ENCODE results near the gene CHRNA1. TPM values are rescaled to one million over a fixed set of nuclear protein-coding genes. Genes with fewer than 3 reads are reported as not detected.

Gene CHRNA1
- total and polyA plus RNA-seq, 9 of the 15 experiments (the other 6 are each of a cell fraction or from before 2014, with no cell fraction given): not detected

- DNase-seq (ENCODE audit: extremely low read depth in 1 of 4, low spot score in 3 of 4) (no peak), ATAC-seq (no peak), FAIRE-seq (no peak)
- ChIA-PET POLR2A (interaction anchor here (0.5 to 1.3 kb wide), 4 partner anchors 9 to 728 kb away, joined by 3 to 5 read pairs (median 4); no protein-coding TSS in a partner anchor), CTCF (ENCODE audit: low intra/inter-chr PET ratio) (no interaction called here)
- no peaks in the 10 kb centered on the region for H3K9me1 ChIP-seq (ENCODE audit: control insufficient read depth, insufficient read depth, low read length)
- in situ Hi-C loops (cut with MboI): no loop called here
- H3K4me2 ChIP-seq (ENCODE audit: insufficient read depth, low read length): no peak overlapping the region
- no peak overlapping the region for H3K9ac ChIP-seq (ENCODE audit: insufficient read depth in 1 of 2, low read depth in 2 of 2, low read length in 2 of 2)
- WGBS (ENCODE audit: insufficient coverage, low coverage, missing lambda C conversion rate): 2% methylated on average over 9 of the region's 9 CpGs
- no peaks in the 10 kb centered on the region for H3K36me3 ChIP-seq (ENCODE audit: control insufficient read depth, insufficient read depth, low read length)
- no peaks in the 10 kb centered on the region for H3K79me2 ChIP-seq (ENCODE audit: control insufficient read depth, insufficient read depth, low read length)
- no peak for TF ChIP-seq ZNF184 (CRISPR knock-in tag; IDR thresholded peaks at IDR 0.05)
- peak; percentile 44 for TF ChIP-seq NFYB (IDR thresholded peaks at IDR 0.05; ENCODE audit: extremely low read depth, insufficient read length)
- no peak for TF ChIP-seq ZBTB12 (CRISPR knock-in tag; IDR thresholded peaks at IDR 0.05)
- H3K27ac ChIP-seq (ENCODE audit: extremely low read depth, low read depth, low read length): no peak overlapping the region
- no peaks in the 10 kb centered on the region for H3K9me3 ChIP-seq (replicated peaks; ENCODE audit: control insufficient read depth, insufficient read depth, low read depth, low read length)
- H3K4me1 ChIP-seq (replicated peaks in 1 of 2; ENCODE audit: control insufficient read depth in 2 of 2, insufficient read depth in 2 of 2, low read length in 2 of 2): no peaks in the 10 kb centered on the region
- H3K27me3 ChIP-seq (ENCODE audit: control insufficient read depth in 2 of 2, insufficient read depth in 2 of 2, low read length in 2 of 2): peaks cover 14 to 44% of the 10 kb centered on the region in 2 experiments; a peak in 3 of 5 replicates
- H2AFZ ChIP-seq (ENCODE audit: low read depth, low read length): no peak overlapping the region
- H3K4me3 ChIP-seq: no peak overlapping the region
- H4K20me1 ChIP-seq (replicated peaks; ENCODE audit: control insufficient read depth, insufficient read depth, low read length): no peaks in the 10 kb centered on the region
- intact Hi-C loops (cut with micrococcal nuclease): no loop called here
- no TSS peak for BruUV-seq (replicated peaks)
Observed at GRCh38 chr2:174708713-174709112, 55.6 kb downstream of the CHRNA1 start.

DNA sequence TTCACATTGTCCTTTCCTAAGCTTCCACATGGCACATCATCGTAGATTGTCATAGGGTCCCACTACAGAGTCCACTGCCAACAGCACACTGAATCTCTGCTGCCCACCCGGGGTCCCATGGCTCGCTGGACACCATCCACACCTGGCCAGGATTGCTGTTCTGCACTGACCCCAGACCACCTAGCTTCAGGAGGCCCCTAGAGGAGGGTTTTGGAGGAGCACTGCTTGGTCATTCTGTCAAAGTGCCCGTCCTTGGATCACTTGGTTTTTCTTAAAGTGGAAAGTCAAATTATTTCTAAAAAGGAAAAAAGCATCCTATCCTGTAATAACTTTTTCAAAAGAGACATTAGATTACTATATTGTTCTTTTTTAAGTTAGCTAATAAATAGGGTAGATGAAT, 59.0 kb downstream of the CHRNA1 start:
- H3K9me3 ChIP-seq (replicated peaks; ENCODE audit: control insufficient read depth, insufficient read depth, low read depth, low read length): no peaks in the 10 kb centered on the region
- in situ Hi-C loops (cut with MboI): no loop called here
- ChIA-PET POLR2A (no interaction called here), CTCF (ENCODE audit: low intra/inter-chr PET ratio) (no interaction called here)
- H2AFZ ChIP-seq (ENCODE audit: low read depth, low read length): no peak overlapping the region
- no peaks in the 10 kb centered on the region for H3K4me1 ChIP-seq (replicated peaks in 1 of 2; ENCODE audit: control insufficient read depth in 2 of 2, insufficient read depth in 2 of 2, low read length in 2 of 2)
- H3K27ac ChIP-seq (ENCODE audit: extremely low read depth, low read depth, low read length): no peak overlapping the region
- no peak overlapping the region for H3K4me2 ChIP-seq (ENCODE audit: insufficient read depth, low read length)
- H3K9ac ChIP-seq (ENCODE audit: insufficient read depth in 1 of 2, low read depth in 2 of 2, low read length in 2 of 2): no peak overlapping the region
- no peaks in the 10 kb centered on the region for H3K9me1 ChIP-seq (ENCODE audit: control insufficient read depth, insufficient read depth, low read length)
- H3K27me3 ChIP-seq (ENCODE audit: control insufficient read depth in 2 of 2, insufficient read depth in 2 of 2, low read length in 2 of 2): peaks cover 17 to 25% of the 10 kb centered on the region in 2 experiments; a peak in 3 of 5 replicates
- no peak for FAIRE-seq
- intact Hi-C loops (cut with micrococcal nuclease): no loop called here
- DNase-seq (ENCODE audit: extremely low read depth in 1 of 4, low spot score in 3 of 4): no peak
- no peak overlapping the region for H3K4me3 ChIP-seq
- no peaks in the 10 kb centered on the region for H3K79me2 ChIP-seq (ENCODE audit: control insufficient read depth, insufficient read depth, low read length)
- WGBS (ENCODE audit: insufficient coverage, low coverage, missing lambda C conversion rate): 3% methylated on average over 4 of the region's 4 CpGs
- no peaks in the 10 kb centered on the region for H3K36me3 ChIP-seq (ENCODE audit: control insufficient read depth, insufficient read depth, low read length)
- H4K20me1 ChIP-seq (replicated peaks; ENCODE audit: control insufficient read depth, insufficient read depth, low read length): no peaks in the 10 kb centered on the region
- ATAC-seq: peak; percentile 45; the same call in 2 of the 3 replicates
- BruUV-seq (replicated peaks): no TSS peak
- TF ChIP-seq, protein P1, sequence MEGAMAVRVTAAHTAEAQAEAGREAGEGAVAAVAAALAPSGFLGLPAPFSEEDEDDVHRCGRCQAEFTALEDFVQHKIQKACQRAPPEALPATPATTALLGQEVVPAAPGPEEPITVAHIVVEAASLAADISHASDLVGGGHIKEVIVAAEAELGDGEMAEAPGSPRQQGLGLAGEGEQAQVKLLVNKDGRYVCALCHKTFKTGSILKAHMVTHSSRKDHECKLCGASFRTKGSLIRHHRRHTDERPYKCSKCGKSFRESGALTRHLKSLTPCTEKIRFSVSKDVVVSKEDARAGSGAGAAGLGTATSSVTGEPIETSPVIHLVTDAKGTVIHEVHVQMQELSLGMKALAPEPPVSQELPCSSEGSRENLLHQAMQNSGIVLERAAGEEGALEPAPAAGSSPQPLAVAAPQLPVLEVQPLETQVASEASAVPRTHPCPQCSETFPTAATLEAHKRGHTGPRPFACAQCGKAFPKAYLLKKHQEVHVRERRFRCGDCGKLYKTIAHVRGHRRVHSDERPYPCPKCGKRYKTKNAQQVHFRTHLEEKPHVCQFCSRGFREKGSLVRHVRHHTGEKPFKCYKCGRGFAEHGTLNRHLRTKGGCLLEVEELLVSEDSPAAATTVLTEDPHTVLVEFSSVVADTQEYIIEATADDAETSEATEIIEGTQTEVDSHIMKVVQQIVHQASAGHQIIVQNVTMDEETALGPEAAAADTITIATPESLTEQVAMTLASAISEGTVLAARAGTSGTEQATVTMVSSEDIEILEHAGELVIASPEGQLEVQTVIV (CRISPR knock-in tag; IDR thresholded peaks at IDR 0.05; ENCODE audit: borderline replicate concordance): no peak
- no peak for TF ChIP-seq ZBED1 (IDR thresholded peaks at IDR 0.05)
- TF ChIP-seq FOXJ3 (CRISPR knock-in tag; IDR thresholded peaks at IDR 0.05): no peak
- no peak for TF ChIP-seq TBP (optimal IDR thresholded peaks at IDR 0.05; ENCODE audit: low read depth, low read length)
- no peak for TF ChIP-seq ZNF395 (CRISPR knock-in tag; IDR thresholded peaks at IDR 0.05)
- no peak for TF ChIP-seq SMARCC2 (IDR thresholded peaks at IDR 0.05; ENCODE audit: low read depth)
- no peak for TF ChIP-seq PML (IDR thresholded peaks at IDR 0.05; ENCODE audit: low read length)
- no peak for TF ChIP-seq TAF7 (tag; IDR thresholded peaks at IDR 0.05)
- no peak for TF ChIP-seq KDM5B (IDR thresholded peaks at IDR 0.05; ENCODE audit: insufficient replicate concordance, low read depth, low read length)

Measured in K562 (cell line).